ENCODE measurements around the gene MAST1.

The MAST1 gene

DNA sequence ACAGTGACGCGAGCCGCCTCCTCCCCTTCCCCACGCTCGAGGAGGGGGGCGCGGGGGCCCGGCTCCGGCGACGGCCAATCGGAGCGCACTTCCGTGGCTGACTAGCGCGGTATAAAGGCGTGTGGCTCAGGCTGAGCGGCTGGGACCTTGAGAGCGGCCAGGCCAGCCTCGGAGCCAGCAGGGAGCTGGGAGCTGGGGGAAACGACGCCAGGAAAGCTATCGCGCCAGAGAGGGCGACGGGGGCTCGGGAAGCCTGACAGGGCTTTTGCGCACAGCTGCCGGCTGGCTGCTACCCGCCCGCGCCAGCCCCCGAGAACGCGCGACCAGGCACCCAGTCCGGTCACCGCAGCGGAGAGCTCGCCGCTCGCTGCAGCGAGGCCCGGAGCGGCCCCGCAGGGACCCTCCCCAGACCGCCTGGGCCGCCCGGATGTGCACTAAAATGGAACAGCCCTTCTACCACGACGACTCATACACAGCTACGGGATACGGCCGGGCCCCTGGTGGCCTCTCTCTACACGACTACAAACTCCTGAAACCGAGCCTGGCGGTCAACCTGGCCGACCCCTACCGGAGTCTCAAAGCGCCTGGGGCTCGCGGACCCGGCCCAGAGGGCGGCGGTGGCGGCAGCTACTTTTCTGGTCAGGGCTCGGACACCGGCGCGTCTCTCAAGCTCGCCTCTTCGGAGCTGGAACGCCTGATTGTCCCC lies 46.8 kb upstream of the MAST1 start, which contains the start of gene JUNB:
Gene JUNB (plus strand): TSS at position 142 of the 706 bp plus-strand sequence. CDS start 286 bp downstream, at position 428.
- DNase-seq (ENCODE audit: low read depth), result peak; percentile 93
- peak within 1 kb of the TSS; percentile 96 for H3K4me3 ChIP-seq (ENCODE audit: low read depth, low read length)
- in situ Hi-C loops (cut with HindIII; ENCODE audit: low sequenced_read_pairs), result no loop called here
- TF ChIP-seq, protein P1, sequence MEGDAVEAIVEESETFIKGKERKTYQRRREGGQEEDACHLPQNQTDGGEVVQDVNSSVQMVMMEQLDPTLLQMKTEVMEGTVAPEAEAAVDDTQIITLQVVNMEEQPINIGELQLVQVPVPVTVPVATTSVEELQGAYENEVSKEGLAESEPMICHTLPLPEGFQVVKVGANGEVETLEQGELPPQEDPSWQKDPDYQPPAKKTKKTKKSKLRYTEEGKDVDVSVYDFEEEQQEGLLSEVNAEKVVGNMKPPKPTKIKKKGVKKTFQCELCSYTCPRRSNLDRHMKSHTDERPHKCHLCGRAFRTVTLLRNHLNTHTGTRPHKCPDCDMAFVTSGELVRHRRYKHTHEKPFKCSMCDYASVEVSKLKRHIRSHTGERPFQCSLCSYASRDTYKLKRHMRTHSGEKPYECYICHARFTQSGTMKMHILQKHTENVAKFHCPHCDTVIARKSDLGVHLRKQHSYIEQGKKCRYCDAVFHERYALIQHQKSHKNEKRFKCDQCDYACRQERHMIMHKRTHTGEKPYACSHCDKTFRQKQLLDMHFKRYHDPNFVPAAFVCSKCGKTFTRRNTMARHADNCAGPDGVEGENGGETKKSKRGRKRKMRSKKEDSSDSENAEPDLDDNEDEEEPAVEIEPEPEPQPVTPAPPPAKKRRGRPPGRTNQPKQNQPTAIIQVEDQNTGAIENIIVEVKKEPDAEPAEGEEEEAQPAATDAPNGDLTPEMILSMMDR (IDR thresholded peaks at IDR 0.05; ENCODE audit: low read depth, low read length, missing control alignments), result peak; percentile 9

DNA sequence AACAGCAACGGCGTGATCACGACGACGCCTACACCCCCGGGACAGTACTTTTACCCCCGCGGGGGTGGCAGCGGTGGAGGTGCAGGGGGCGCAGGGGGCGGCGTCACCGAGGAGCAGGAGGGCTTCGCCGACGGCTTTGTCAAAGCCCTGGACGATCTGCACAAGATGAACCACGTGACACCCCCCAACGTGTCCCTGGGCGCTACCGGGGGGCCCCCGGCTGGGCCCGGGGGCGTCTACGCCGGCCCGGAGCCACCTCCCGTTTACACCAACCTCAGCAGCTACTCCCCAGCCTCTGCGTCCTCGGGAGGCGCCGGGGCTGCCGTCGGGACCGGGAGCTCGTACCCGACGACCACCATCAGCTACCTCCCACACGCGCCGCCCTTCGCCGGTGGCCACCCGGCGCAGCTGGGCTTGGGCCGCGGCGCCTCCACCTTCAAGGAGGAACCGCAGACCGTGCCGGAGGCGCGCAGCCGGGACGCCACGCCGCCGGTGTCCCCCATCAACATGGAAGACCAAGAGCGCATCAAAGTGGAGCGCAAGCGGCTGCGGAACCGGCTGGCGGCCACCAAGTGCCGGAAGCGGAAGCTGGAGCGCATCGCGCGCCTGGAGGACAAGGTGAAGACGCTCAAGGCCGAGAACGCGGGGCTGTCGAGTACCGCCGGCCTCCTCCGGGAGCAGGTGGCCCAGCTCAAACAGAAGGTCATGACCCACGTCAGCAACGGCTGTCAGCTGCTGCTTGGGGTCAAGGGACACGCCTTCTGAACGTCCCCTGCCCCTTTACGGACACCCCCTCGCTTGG lies 46.1 kb upstream of the MAST1 start:
- TF ChIP-seq, protein P1 (IDR thresholded peaks at IDR 0.05; ENCODE audit: low read depth, low read length, missing control alignments), result no peak
- H3K4me3 ChIP-seq (ENCODE audit: low read depth, low read length), result peak overlapping the region; percentile 96
- no peak for DNase-seq (ENCODE audit: low read depth)
- in situ Hi-C loops (cut with HindIII; ENCODE audit: low sequenced_read_pairs), result no loop called here

DNA sequence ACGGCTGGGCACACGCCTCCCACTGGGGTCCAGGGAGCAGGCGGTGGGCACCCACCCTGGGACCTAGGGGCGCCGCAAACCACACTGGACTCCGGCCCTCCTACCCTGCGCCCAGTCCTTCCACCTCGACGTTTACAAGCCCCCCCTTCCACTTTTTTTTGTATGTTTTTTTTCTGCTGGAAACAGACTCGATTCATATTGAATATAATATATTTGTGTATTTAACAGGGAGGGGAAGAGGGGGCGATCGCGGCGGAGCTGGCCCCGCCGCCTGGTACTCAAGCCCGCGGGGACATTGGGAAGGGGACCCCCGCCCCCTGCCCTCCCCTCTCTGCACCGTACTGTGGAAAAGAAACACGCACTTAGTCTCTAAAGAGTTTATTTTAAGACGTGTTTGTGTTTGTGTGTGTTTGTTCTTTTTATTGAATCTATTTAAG lies 45.4 kb upstream of the MAST1 start:
- in situ Hi-C loops (cut with HindIII; ENCODE audit: low sequenced_read_pairs), result no loop called here
- peak overlapping the region; percentile 96 for H3K4me3 ChIP-seq (ENCODE audit: low read depth, low read length)
- DNase-seq (ENCODE audit: low read depth), result no peak
- TF ChIP-seq, protein P1 (IDR thresholded peaks at IDR 0.05; ENCODE audit: low read depth, low read length, missing control alignments), result no peak

DNA sequence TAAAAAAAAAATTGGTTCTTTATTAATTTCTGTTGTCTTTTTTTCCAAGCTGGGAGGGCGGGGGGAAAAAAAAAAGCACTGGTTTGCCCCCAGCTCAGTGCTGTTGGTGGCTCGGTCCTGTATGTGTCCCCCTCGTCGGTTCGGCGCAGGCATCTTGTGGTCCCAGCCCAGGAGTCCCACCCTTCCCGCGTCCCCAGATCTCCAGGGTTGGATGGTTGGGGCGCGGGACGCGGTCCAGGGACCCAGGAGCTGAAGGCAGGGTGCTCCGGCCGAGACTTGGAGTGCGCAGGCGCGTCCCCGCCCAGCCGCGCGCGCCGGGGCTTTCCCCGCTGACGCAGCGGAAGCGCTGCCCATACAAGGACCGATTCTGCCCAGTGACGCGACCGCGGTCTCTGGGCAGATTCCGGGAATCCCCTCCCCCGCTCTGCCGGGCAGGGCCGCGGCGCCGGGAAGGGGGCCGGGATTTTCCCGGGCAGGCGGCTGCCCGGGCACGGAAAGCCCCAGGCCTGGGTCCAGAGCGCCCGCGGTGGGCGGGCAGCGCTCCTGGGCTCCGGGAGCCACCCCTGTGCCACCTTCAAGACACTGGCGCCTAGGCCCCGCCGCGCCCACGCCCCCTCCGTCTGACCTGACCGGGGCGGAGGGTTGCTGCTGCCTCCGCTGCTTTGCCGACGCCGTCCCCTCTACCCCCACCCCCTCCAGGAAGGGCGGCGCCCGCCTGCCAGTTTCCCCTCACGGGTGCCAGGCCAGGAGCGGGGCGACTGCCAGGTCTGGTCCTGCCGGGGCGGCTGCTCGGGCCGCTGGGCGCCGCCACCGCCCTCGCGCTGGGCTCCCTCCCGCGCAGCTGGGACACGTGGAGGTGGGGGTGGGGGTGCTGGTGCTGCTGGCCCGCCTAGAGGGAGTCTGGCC lies 44.8 kb upstream of the MAST1 start:
- TF ChIP-seq, protein P1 (IDR thresholded peaks at IDR 0.05; ENCODE audit: low read depth, low read length, missing control alignments), result no peak

DNA sequence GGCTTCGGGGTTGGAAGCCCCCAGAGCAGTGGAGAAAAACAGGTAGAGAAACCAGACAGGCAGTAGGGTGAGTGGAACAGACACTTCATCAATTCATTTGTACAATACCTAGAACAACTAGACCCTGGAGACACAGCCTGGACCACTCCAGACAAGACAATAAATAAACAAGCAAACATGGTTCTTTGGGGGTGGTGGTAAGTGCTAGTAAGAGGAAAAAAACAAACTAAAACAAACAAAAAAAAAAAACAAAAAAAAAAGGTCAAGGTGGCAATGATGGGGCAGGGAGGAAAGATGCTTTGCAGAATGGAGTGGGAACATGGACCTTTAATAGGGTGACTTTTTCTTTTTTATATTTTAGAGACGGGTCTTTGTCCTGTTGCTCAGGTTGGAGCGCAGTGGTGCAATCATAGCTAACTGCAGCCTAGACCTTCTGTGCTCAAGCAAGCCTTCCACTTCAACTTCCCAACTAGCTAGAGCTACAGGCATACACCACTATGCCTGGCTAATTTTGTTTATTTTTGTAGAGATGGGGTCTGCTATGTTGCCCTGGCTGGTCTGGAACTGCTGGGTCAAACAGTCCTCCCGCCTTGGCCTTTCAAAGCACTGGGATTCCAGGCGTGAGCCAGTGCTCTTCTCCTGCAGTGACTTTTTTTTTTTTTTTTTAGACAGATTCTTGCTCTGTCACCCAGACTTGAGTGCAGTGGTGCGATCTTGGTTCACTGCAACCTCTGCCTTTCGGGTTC lies 43.9 kb upstream of the MAST1 start:
- TF ChIP-seq, protein P1 (IDR thresholded peaks at IDR 0.05; ENCODE audit: low read depth, low read length, missing control alignments), result no peak
- in situ Hi-C loops (cut with HindIII; ENCODE audit: low sequenced_read_pairs), result no loop called here
- peak overlapping the region; percentile 96 for H3K4me3 ChIP-seq (ENCODE audit: low read depth, low read length)
- no peak for DNase-seq (ENCODE audit: low read depth)

More for the DNA sequence above, 44.8 kb upstream of the MAST1 start:
- DNase-seq (ENCODE audit: low read depth), result peak; percentile 87
- in situ Hi-C loops (cut with HindIII; ENCODE audit: low sequenced_read_pairs), result no loop called here
- peak overlapping the region; percentile 96 for H3K4me3 ChIP-seq (ENCODE audit: low read depth, low read length)

Measured in astrocyte of the cerebellum (primary cell).